GM19328 (cell line): Measurements from ENCODE around the gene CAMK2D.

ENCODE experiments used
- ATAC-seq: cut with Tn5 transposase; IDR thresholded peaks from one replicate; pipeline ENCODE4 v1.9.1; 2021; ENCODE audit warnings: mild to moderate bottlenecking, moderate library complexity; ENCODE audit not compliant: unreplicated experiment

CAMK2D gene

DNA sequence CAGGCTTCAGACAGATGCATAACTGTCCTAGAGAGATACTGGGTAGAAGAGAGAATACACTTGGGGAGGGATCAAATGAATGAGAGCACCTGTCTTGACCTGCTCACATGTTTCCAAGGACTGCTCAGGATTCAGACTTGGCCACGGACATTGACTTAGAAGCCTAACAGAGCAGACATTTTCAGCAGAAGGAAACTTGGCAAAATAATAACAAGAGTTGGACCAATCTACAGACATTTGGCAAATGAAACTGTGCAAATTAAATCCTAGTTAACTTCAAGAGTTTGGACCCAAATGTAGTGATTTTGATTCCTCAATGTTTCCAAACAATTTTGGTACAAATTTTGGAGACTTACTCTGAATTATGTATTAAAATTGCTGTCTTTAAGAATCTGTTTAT lies 223.9 kb downstream of the CAMK2D start:
- ATAC-seq: no peak

DNA sequence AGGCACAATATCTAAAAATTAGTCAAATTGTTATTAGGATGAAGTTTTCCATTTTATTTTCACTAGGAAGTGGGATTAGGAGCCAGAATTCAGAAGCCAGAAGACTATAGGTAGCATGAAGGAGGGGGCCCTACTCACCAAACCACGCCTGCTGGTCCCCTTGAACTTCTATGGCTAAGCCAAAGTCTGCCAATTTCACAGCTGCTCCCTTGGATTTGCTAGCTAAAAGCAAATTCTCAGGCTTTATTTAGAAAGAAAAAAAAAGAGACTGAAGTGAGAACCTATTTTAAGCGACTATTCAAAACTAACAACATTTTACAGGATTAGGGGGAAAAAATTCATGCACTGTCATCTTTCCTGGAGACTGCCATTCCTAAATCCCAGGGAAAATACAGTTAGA lies 224.3 kb downstream of the CAMK2D start:
- no peak for ATAC-seq

DNA sequence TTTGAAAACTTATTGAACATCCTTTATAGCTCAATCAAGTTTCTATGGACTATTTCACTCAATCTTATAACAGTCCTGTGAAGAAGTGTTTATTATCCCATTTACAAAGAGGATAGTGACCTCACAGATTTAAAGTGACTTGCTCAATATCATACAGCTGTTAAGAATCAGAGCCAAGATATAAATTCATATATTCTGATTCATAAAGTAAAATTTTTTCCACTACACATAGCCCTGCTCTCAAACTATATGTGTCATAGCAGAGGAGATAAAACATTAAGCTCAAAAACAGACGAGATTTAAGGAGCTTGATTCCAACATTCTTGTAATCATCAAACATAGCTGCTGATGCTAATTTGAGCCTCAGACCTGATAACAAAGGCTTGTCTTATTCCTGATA lies 226.8 kb downstream of the CAMK2D start:
- ATAC-seq: no peak

GRCh38 chr4:113531572-113531971 lies 230.0 kb downstream of the CAMK2D start:
- no peak for ATAC-seq

DNA sequence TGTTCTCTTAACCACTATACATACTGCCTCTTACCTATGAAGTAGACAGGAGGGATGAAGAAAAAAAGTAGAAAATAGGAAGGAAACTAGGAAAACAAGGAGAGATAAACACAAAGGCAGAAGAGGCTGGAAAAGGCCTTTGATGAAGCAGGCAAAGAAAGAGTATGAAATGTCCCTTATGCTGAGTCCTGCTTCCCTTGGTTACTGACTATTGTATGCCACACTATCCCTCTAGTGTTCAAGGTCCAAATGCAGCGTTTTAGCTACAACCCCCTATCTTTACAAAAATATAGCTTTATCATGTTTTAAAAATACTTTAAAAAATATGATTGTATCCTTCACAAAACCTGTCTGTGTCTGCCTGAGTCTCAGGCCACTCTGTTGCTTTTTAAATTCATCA lies 233.1 kb downstream of the CAMK2D start:
- no peak for ATAC-seq

DNA sequence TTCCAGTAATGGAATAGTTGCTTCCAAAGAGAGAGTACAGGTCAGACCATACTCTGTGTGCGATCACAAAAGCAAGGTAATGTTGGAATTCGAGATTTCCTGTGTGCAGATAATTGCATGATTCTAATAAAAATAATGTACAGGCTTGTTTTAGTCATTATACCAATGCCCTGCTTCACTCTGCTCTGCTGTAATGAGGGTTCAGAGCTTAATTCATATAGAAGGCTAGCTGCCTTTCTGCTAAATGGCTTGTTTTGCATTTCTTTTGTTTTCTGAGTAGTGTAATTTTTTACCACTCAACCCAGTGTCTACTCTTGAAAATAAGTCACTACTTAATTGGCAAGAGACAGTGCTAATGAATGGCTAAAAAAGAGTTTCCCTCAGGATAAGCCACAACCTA lies 236.0 kb downstream of the CAMK2D start:
- no peak for ATAC-seq

DNA sequence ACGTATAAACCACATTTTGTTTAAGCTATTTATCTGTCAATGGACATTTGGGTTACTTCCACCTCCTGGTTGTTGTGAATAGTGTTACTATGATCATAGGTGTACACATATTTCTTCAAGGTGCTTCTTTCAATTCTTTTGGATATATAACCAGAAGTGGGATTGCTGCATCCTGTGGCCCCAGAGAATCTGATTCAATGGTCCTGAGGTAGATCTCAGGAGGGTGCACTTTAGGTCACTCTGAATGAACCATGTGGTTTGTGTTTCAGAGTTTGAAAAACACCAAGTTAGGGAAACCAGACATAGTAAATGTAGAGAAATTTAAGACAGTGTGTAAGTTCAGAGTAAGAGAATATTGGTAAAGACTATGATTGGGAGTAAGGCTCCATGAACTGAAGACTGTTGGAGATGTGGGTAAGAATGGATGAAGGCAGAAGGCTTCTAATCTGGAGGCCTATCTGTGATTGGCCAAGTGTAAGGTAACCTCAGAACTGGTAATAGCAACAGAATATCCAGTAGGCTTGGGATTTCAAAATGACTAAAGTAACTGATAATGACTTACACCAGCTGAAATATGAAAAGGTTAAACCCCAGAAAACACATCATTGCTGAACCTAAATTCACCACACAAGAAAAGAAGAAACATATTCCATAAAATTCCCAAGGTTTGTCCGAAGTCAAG lies 236.9 kb downstream of the CAMK2D start:
- peak; percentile 15 for ATAC-seq

- ATAC-seq: peak; percentile 75
These were observed 237.4 kb downstream of the CAMK2D start for GRCh38 chr4:113524096-113524495.

- no peak for ATAC-seq
These were observed 239.1 kb downstream of the CAMK2D start for GRCh38 chr4:113522433-113522832.

DNA sequence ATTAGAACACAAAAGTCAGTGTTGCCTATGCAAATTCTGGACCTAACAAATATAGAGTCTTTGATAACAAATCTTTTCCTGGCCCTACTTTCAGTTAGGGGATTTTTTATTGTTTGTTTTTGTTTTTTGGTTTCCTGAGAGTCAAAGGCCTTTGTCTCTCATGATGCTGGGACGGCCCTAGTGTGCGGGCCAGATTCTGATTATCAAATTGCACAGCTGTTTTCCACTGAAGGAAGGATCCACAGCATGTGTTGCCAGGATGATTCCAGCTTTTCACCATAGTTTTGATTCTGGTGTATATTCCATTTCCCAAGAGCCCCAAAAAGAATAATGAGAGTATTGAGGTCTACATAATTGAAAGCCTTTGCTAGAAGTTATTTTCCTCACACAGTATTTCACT lies 248.2 kb downstream of the CAMK2D start:
- no peak for ATAC-seq

GRCh38 chr4:113512880-113513279 lies 248.7 kb downstream of the CAMK2D start:
- no peak for ATAC-seq

DNA sequence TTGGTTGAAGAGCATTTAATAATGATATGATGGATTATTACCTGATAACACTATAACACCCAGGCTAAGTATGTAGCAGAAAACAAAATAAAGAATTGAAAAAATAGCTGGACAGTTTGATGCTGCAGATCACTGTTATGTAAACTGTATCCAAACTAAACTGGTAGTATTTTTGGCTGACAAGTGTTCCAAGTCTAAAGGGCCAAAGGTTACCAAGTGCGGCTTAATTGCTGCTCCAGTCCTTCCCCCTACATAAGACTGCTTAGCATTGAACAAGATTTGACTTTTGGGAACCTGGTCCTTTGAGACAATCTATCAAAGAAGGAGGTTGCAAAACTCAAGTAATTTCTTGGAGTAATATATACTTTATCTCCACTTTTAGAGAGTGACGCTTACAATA lies 249.6 kb downstream of the CAMK2D start:
- no peak for ATAC-seq

DNA sequence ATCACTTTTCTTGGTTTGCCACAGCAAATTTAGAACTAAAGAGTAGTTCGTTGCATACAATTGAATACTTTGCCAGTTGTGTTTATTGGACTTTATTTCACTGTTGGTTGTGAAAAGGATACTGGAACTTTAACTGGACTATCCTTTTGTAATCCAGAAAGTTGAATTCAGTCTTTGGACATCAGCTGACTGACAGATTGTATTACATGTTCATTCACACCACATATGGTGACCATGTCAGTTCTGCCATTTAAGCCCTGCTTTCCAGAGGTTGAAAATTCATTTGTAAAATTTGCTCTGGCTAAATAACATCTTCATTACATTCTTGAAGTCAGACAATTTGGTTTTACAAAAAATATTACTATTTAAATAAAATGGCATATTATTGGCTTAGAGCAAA lies 251.7 kb downstream of the CAMK2D start:
- no peak for ATAC-seq

GRCh38 chr4:113505044-113505443 lies 256.5 kb downstream of the CAMK2D start:
- ATAC-seq: no peak

DNA sequence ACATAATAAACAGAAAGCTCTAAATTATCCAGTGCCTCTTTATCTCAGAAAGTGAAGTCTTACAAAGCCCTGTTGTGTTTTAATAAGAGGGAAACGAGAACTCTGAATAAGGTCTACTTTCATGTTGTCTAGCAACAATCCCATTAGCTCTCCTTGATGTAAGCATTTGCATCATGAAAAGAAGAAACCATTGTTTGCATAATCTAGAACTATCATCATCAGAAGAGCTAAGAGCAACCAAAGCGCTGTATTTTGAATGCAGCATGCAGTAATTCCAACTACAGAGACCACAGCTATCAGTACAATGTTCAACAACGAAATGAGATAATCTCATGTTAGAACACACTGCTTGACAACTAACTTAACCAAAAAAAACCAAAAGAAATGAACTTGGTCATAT lies 257.1 kb downstream of the CAMK2D start:
- no peak for ATAC-seq

- no peak for ATAC-seq
These were observed 257.8 kb downstream of the CAMK2D start for GRCh38 chr4:113503691-113504090.

- no peak for ATAC-seq
These were observed 258.6 kb downstream of the CAMK2D start for GRCh38 chr4:113502906-113503305.

GRCh38 chr4:113502476-113502875 lies 259.1 kb downstream of the CAMK2D start:
- ATAC-seq: no peak

DNA sequence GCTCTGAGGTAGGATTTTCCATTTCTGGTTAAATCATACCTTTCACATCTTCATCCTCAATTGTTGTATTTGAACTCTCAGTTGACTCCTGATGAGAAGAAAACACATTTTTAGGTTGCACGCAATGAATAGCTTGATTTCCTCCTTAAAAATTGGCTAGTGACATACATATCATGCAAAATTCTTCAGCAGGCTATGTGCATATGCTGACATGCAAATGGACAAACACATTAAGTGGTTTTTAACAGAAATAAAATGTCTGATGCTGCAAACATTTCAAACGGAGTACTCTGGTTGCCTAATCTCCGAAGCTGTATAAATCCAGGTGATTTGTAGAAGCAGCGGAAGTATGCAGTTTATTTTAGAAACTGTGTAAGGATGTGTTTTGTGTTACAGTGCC lies 261.1 kb downstream of the CAMK2D start:
- no peak for ATAC-seq

- no peak for ATAC-seq
These were observed 261.8 kb downstream of the CAMK2D start for GRCh38 chr4:113499696-113500095.

DNA sequence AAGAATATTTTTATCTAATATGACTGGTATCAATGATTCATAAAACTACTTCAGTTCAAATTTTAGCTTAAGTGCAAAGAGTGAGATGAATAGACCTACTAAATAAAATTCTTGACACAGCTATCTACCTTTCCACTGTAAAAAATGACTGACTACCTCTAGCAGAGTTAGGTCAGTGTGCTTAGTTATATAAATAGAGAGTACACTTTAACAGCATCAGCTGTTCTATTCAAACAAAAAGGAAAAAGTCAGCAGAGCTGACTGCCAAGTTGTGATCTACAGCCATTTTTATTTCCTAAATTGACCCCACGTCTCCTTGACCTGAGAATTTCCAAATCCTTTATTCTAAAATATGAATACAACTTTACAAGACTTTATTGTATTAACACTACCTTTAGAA lies 262.4 kb downstream of the CAMK2D start:
- ATAC-seq: no peak

- ATAC-seq: no peak
These were observed 264.2 kb downstream of the CAMK2D start for GRCh38 chr4:113497154-113497884.

DNA sequence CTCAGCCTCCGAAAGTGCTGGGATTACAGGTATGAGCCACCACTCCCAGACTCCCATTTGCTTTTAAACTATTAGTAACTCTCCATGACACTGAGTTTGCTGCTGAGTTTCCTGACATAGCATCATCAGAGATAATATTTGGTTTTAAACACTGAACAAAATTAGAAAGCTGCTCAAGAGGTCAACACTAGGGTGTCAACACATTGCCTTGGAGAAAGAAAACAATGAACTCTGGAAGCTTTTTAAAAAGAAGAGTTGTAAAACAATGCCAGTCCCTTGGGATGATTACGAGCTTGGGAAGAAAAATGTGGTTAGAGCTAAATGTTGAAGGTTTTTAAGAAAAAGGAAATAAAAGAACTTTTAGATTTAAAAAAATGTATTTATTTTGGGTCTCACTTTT lies 264.8 kb downstream of the CAMK2D start:
- ATAC-seq: no peak
